ENCODE data around the gene CD4. TPM values are rescaled to one million over a fixed set of nuclear protein-coding genes. Genes with fewer than 3 reads are reported as not detected.

The CD4 gene
- total RNA-seq, 1 experiment from 2014 or later: not detected

DNA sequence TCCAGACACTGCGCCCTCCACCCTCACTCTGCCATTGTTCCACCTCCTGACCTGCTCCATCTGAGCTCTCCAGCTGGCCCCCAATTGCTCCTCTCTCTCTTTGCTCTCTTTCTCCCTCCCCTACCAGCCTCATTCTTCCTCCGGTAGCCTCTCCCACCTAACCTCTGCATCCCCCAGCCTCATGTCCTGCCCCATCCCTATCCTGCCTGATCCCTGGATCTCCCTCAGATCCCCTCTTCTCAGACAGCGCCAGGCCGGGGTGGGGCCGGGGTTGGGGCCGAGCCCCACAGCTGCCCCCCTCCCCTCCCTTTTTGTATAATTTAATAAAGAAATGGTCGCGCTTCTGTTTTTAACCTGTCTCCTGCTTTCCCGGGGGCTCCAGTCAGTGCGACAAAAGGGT is 18.7 kb upstream of the CD4 start:
- intact Hi-C loops (cut with micrococcal nuclease): no loop called here
- H3K9me3 Mint-ChIP-seq (ENCODE audit: unreplicated experiment): no peaks in the 10 kb centered on the region
- H3K4me1 Mint-ChIP-seq (ENCODE audit: insufficient read depth, unreplicated experiment): peaks cover 44% of the 10 kb centered on the region
- DNase-seq (ENCODE audit: unreplicated experiment): no peak
- H3K4me3 Mint-ChIP-seq (ENCODE audit: unreplicated experiment): no peak overlapping the region
- TF ChIP-seq, protein P1, sequence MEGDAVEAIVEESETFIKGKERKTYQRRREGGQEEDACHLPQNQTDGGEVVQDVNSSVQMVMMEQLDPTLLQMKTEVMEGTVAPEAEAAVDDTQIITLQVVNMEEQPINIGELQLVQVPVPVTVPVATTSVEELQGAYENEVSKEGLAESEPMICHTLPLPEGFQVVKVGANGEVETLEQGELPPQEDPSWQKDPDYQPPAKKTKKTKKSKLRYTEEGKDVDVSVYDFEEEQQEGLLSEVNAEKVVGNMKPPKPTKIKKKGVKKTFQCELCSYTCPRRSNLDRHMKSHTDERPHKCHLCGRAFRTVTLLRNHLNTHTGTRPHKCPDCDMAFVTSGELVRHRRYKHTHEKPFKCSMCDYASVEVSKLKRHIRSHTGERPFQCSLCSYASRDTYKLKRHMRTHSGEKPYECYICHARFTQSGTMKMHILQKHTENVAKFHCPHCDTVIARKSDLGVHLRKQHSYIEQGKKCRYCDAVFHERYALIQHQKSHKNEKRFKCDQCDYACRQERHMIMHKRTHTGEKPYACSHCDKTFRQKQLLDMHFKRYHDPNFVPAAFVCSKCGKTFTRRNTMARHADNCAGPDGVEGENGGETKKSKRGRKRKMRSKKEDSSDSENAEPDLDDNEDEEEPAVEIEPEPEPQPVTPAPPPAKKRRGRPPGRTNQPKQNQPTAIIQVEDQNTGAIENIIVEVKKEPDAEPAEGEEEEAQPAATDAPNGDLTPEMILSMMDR (IDR thresholded peaks at IDR 0.05; ENCODE audit: unreplicated experiment): no peak
- ChIA-PET POLR2A (interaction anchor here (0.5 to 1.7 kb wide), 3 partner anchors 17 to 81 kb away, joined by 4 to 13 read pairs (median 5); partner anchors contain the start of genes CDCA3 and MLF2), CTCF (interaction anchor here (0.9 to 7.8 kb wide), 3 partner anchors 8 to 17 kb away, joined by 3 to 174 read pairs (median 9); partner anchors contain the start of gene MLF2)
- H3K36me3 Mint-ChIP-seq (ENCODE audit: insufficient read depth, unreplicated experiment): peaks cover 15% of the 10 kb centered on the region
- no TSS peak for BruUV-seq (replicated peaks)
- no peaks in the 10 kb centered on the region for H3K27me3 Mint-ChIP-seq (ENCODE audit: insufficient read depth, unreplicated experiment)
- peak overlapping the region; percentile 88 for H3K27ac Mint-ChIP-seq (ENCODE audit: low read depth, unreplicated experiment)

DNA sequence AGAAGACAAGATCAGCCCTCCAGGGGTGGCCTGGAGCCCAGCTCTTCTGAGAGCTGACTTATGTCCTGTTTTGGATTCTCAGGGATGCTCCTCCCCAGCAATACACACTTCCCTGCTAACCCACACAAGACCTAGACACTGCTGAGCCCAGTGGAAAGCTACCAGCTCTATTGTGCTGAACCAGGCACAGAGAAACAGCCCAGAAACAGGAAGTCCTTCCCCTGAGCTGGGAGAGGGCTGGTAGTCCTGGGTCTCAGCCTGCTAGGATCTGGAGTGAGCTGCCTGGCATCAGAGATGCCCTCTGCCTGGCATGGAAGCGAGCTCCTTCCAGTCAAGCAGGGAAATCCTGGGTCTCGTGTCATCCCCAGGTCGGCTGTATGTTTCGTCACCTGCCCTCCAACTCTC is 18.2 kb upstream of the CD4 start:
- H3K4me3 Mint-ChIP-seq (ENCODE audit: unreplicated experiment): no peak overlapping the region
- no TSS peak for BruUV-seq (replicated peaks)
- CTCF ChIA-PET: interaction anchor here (0.9 to 7.8 kb wide), 3 partner anchors 9 to 17 kb away, joined by 3 to 174 read pairs (median 9); partner anchors contain the start of gene MLF2
- intact Hi-C loops (cut with micrococcal nuclease): no loop called here
- DNase-seq (ENCODE audit: unreplicated experiment): peak; percentile 11
- H3K27ac Mint-ChIP-seq (ENCODE audit: low read depth, unreplicated experiment): peak overlapping the region; percentile 88
- H3K9me3 Mint-ChIP-seq (ENCODE audit: unreplicated experiment): no peaks in the 10 kb centered on the region
- POLR2A ChIA-PET: interaction anchor here (0.5 to 1.7 kb wide), 3 partner anchors 17 to 80 kb away, joined by 4 to 13 read pairs (median 5); partner anchors contain the start of genes CDCA3 and MLF2
- TF ChIP-seq, protein P1 (IDR thresholded peaks at IDR 0.05; ENCODE audit: unreplicated experiment): no peak
- no peaks in the 10 kb centered on the region for H3K27me3 Mint-ChIP-seq (ENCODE audit: insufficient read depth, unreplicated experiment)
- H3K36me3 Mint-ChIP-seq (ENCODE audit: insufficient read depth, unreplicated experiment): peaks cover 15% of the 10 kb centered on the region
- peaks cover 43% of the 10 kb centered on the region for H3K4me1 Mint-ChIP-seq (ENCODE audit: insufficient read depth, unreplicated experiment)

DNA sequence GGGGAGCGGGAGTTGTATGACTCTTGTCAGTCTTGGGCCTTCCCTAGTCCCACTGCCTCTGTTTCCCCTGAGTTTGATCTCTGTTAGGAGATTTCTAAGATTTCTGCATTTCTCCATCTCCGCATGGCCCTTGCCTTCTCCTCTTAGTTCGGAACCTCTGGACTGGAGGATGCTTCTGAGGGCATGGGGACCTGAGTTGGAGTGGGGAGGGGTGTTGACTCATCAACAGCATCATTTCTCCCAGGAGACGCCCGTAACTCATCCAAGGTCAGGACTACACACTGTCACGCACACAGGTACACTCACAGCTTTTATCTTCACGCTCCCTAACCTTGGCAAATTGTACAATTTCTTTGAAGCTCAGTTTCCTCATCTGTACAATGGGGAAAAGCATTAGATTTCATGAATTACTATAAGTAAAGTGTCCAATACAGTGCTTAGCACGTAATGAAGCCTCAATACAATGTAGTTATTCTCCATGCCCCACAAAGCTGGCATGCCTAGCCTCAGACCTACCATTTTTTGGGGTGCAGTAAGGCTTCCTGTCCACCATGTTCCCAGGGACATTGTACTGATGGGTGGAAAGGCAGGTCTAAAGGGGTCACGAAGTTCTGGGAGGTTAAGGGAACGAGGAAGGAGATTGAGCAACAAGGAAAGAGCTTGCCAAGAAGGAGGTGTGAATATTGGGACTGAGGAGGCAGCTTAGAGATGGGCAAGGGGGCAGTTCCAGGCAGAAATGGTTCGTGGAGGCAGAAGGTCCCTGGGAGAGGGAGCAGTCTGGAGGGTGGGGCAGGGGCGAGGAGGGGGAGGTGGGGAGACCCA is 17.6 kb upstream of the CD4 start:
- Mint-ChIP-seq H3K36me3 (ENCODE audit: insufficient read depth, unreplicated experiment) (peaks cover 15% of the 10 kb centered on the region), H3K27me3 (ENCODE audit: insufficient read depth, unreplicated experiment) (no peaks in the 10 kb centered on the region), H3K27ac (ENCODE audit: low read depth, unreplicated experiment) (no peak overlapping the region), H3K9me3 (ENCODE audit: unreplicated experiment) (no peaks in the 10 kb centered on the region), H3K4me1 (ENCODE audit: insufficient read depth, unreplicated experiment) (peaks cover 43% of the 10 kb centered on the region), H3K4me3 (ENCODE audit: unreplicated experiment) (no peak overlapping the region)
- TF ChIP-seq, protein P1 (IDR thresholded peaks at IDR 0.05; ENCODE audit: unreplicated experiment): no peak
- intact Hi-C loops (cut with micrococcal nuclease): no loop called here
- no TSS peak for BruUV-seq (replicated peaks)
- peak; percentile 53 for DNase-seq (ENCODE audit: unreplicated experiment)
- ChIA-PET POLR2A (interaction anchor here (1.0 to 1.7 kb wide), 2 partner anchors 18 to 79 kb away, joined by 5 to 13 read pairs; partner anchors contain the start of genes CDCA3 and MLF2), CTCF (interaction anchor here (0.6 to 7.8 kb wide), 5 partner anchors 9 to 53 kb away, joined by 3 to 174 read pairs (median 4); partner anchors contain the start of gene MLF2)

DNA sequence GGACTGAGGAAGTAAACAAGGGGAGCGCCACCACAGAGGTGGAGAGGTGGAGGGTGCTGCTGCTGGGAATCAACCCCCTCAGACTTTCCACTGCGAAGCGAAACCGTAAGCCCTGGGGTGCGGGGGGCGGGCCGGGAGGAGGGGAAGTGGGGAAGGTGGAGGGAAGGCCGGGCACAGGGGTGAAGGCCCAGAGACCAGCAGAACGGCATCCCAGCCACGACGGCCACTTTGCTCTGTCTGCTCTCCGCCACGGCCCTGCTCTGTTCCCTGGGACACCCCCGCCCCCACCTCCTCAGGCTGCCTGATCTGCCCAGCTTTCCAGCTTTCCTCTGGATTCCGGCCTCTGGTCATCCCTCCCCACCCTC is 17.0 kb upstream of the CD4 start, which contains the start of gene LAG3:
Gene LAG3, plus strand, starts transcription at position 190 of the 365 bp plus-strand sequence. CDS start 333 bp downstream, outside the sequence.
- Mint-ChIP-seq H3K9me3 (ENCODE audit: unreplicated experiment) (no peaks in the 10 kb centered on the region), H3K27me3 (ENCODE audit: insufficient read depth, unreplicated experiment) (no peaks in the 10 kb centered on the region), H3K36me3 (ENCODE audit: insufficient read depth, unreplicated experiment) (peaks cover 15% of the 10 kb centered on the region), H3K27ac (ENCODE audit: low read depth, unreplicated experiment) (no peak within 1 kb of the TSS), H3K4me3 (ENCODE audit: unreplicated experiment) (no peak within 1 kb of the TSS), H3K4me1 (ENCODE audit: insufficient read depth, unreplicated experiment) (peaks cover 43% of the 10 kb centered on the region)
- intact Hi-C loops (cut with micrococcal nuclease): no loop called here
- ChIA-PET POLR2A (interaction anchor here (1.7 kb wide), 1 partner anchor 19 kb away, joined by 13 read pairs; the partner anchor contains the start of gene MLF2), CTCF (interaction anchor here (0.6 to 7.8 kb wide), 3 partner anchors 12 to 53 kb away, joined by 3 to 174 read pairs (median 4); partner anchors contain the start of gene MLF2)
- TF ChIP-seq, protein P1 (IDR thresholded peaks at IDR 0.05; ENCODE audit: unreplicated experiment): no peak
- no peak for DNase-seq (ENCODE audit: unreplicated experiment)
- BruUV-seq (replicated peaks): no TSS peak
